Osteoblast (primary cell): ENCODE data around the gene HOXA3. TPM values are rescaled to one million over a fixed set of nuclear protein-coding genes. Genes with fewer than 3 reads are reported as not detected.

Experiments used
- DNase-seq: peaks from one replicate; pipeline ENCODE4 v3.0.0; 2011; ENCODE audit warnings: low spot score, mixed read lengths; ENCODE audit not compliant: insufficient read length; ENCODE audit errors: missing footprints
- H2AFZ ChIP-seq: 2 replicates; pipeline ENCODE4 v1.6.0; 2011; ENCODE audit warnings: mild to moderate bottlenecking, low read length
- H3K27ac ChIP-seq: 2 replicates; pipeline ENCODE4 v1.5.1; 2011; ENCODE audit warnings: mild to moderate bottlenecking, low read depth, low read length, moderate library complexity
- H3K27me3 ChIP-seq: 2 replicates; pipeline ENCODE4 v1.6.0; 2012; ENCODE audit warnings: mild to moderate bottlenecking, control low read depth, inconsistent platforms, low read length, moderate library complexity; ENCODE audit not compliant: insufficient read depth
- H3K36me3 ChIP-seq: 2 replicates; pipeline ENCODE4 v1.5.1; 2011; ENCODE audit warnings: mild to moderate bottlenecking, low read length, control low read depth, moderate library complexity; ENCODE audit not compliant: insufficient read depth
- H3K4me1 ChIP-seq: 2 replicates; pipeline ENCODE4 v1.5.1; 2011; ENCODE audit warnings: mild to moderate bottlenecking, low read length, control low read depth, moderate library complexity; ENCODE audit not compliant: insufficient read depth
- H3K4me2 ChIP-seq: 2 replicates; pipeline ENCODE4 v1.6.0; 2011; ENCODE audit warnings: mild to moderate bottlenecking, low read length; ENCODE audit not compliant: insufficient read depth
- H3K4me3 ChIP-seq: fragments of 200-600 bp; sonication (generic); 3 replicates; pipeline ENCODE4 v1.5.1; 2012; ENCODE audit warnings: mild to moderate bottlenecking, low read length, inconsistent platforms; ENCODE audit not compliant: insufficient read depth
- H3K79me2 ChIP-seq: 2 replicates; pipeline ENCODE4 v1.6.0; 2012; ENCODE audit warnings: mild to moderate bottlenecking, low read length, control low read depth, inconsistent platforms; ENCODE audit not compliant: insufficient read depth
- H3K9me3 ChIP-seq: 2 replicates; pipeline ENCODE4 v1.5.1; 2011; ENCODE audit warnings: low read depth, low read length, control low read depth
- H4K20me1 ChIP-seq: 2 replicates; pipeline ENCODE4 v1.6.0; 2012; ENCODE audit warnings: mild to moderate bottlenecking, low read length, control low read depth; ENCODE audit not compliant: insufficient read depth
- CTCF ChIP-seq: IDR thresholded peaks from 2 replicates; pipeline ENCODE4 v1.5.1; 2011; ENCODE audit warnings: mild to moderate bottlenecking, low read depth, low read length, moderate library complexity; ENCODE audit errors: extremely low read depth
- total RNA-seq: library from RNA; depleted of rRNA; stranded (reverse); fragments of >200 nt; gene quantifications from 2 replicates; pipeline ENCODE4 v1.2.3, GENCODE V29; 2012

HOXA3 gene
- total RNA-seq, 1 donor, result 4.0 TPM

GRCh38 chr7:27106181-27106900 lies 46.0 kb downstream of the HOXA3 start:
- no peak for TF ChIP-seq CTCF
- Histone ChIP-seq H3K27ac (no peak overlapping the region), H3K36me3 (peaks cover 4% of the 10 kb centered on the region), H3K79me2 (peaks cover 13% of the 10 kb centered on the region), H2AFZ (no peak overlapping the region), H3K4me1 (peaks cover 25% of the 10 kb centered on the region), H3K27me3 (no peaks in the 10 kb centered on the region), H4K20me1 (peaks cover 5% of the 10 kb centered on the region), H3K4me3 (no peak overlapping the region), H3K4me2 (no peak overlapping the region), H3K9me3 (no peaks in the 10 kb centered on the region)
- peak; percentile 85 for DNase-seq

- no peak overlapping the region for H3K4me2 ChIP-seq
- no peak overlapping the region for H2AFZ ChIP-seq
- peak overlapping the region; percentile 20 for H3K27ac ChIP-seq
- peaks cover 6% of the 10 kb centered on the region for H4K20me1 ChIP-seq
- no peak for TF ChIP-seq CTCF
- no peaks in the 10 kb centered on the region for H3K27me3 ChIP-seq
- peaks cover 13% of the 10 kb centered on the region for H3K36me3 ChIP-seq
- H3K4me1 ChIP-seq, result peaks cover 17% of the 10 kb centered on the region
- DNase-seq, result no peak
- H3K9me3 ChIP-seq, result no peaks in the 10 kb centered on the region
- H3K79me2 ChIP-seq, result peaks cover 20% of the 10 kb centered on the region
- H3K4me3 ChIP-seq, result no peak overlapping the region
Observed at GRCh38 chr7:27105301-27106031, 46.9 kb downstream of the HOXA3 start.

DNA sequence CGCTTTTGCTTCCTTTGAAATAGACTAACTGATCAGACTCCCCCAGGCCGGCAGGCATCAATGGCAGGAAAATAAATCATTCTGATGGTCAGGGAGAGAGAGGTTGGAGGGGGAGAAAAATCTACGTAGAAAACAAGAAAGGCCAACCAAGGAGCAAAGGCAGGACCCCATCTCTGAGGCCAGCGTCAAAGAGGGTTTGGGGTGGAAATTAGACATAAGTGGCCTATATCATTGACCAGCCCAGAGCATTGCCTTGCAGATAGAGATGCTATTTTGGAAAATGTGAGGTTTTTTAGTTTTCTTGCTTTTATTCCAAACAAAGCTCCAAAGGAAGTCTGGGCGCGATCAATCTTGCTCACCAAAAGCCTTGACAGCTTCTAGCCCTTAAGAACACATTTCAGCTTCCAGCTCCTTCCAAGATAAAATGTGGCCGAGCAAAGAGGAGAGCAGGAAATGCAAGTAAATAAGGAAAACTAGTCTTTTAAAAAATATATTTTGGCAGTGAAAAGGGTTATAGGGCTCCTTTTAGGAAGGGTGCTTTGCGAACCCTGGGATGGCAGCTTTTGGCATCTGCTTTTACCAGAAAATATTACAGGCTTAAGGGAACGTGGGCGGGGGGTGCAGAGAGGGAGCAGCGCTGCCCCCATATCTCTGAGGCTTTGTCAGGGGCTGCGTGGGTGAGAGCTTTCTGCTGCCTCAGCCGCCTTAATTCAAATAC lies 47.9 kb downstream of the HOXA3 start:
- Histone ChIP-seq H3K79me2 (peaks cover 21% of the 10 kb centered on the region), H3K36me3 (peaks cover 20% of the 10 kb centered on the region), H3K9me3 (no peaks in the 10 kb centered on the region), H3K27ac (peak overlapping the region; percentile 20), H3K4me2 (peak overlapping the region; percentile 44), H3K4me1 (peaks cover 14% of the 10 kb centered on the region), H2AFZ (no peak overlapping the region), H4K20me1 (peaks cover 8% of the 10 kb centered on the region), H3K4me3 (no peak overlapping the region), H3K27me3 (no peaks in the 10 kb centered on the region)
- TF ChIP-seq CTCF, result no peak
- peak; percentile 92 for DNase-seq
